Loucy (cell line): ENCODE results near the gene C16orf96.

Experiments
- CTCF ChIP-seq: fragments of 200-600 bp; sonication (generic); conservative IDR thresholded peaks from 2 replicates; pipeline ENCODE4 v1.5.1; 2014; ENCODE audit warnings: mild to moderate bottlenecking, antibody characterized with exemption, low read length
- EZH2phosphoT487 ChIP-seq: fragments of 200-600 bp; IDR thresholded peaks from 2 replicates; pipeline ENCODE4 v1.6.1; 2018; ENCODE audit warnings: antibody characterized with exemption, mild to moderate bottlenecking, moderate library complexity, borderline replicate concordance

- TF ChIP-seq CTCF (no peak), EZH2phosphoT487 (no peak)
Measured at GRCh38 chr16:4508806-4509205, 47.3 kb upstream of the C16orf96 start.
